ENCODE results near the gene SSRP1. TPM values are rescaled to one million over a fixed set of nuclear protein-coding genes. Genes with fewer than 3 reads are reported as not detected.

The SSRP1 gene
- total and polyA plus RNA-seq, 2 donors (not counting 1 experiment from before 2014, with no cell fraction given) = 52.7 to 94.1 TPM

- peak overlapping the region; percentile 65 to 91 (median 70) for H3K4me3 ChIP-seq (replicated peaks in 1 of 4; ENCODE audit: control extremely low read depth in 1 of 4, insufficient read depth in 1 of 4, low read depth in 3 of 4, low read length in 4 of 4)
- peaks cover 27% of the 10 kb centered on the region for H3K4me1 ChIP-seq (ENCODE audit: control insufficient read depth, extremely low read depth, insufficient read depth, low read length)
- no peaks in the 10 kb centered on the region for H3K9me3 ChIP-seq (ENCODE audit: control insufficient read depth, insufficient read depth, low read depth, low read length)
- no peak for DNase-seq (ENCODE audit: low read depth in 2 of 2)
- H3K9ac ChIP-seq (ENCODE audit: insufficient read depth, low read length) = peak overlapping the region; percentile 86
- H3K27me3 ChIP-seq (ENCODE audit: control insufficient read depth, insufficient read depth, low read length) = no peaks in the 10 kb centered on the region
- H3K36me3 ChIP-seq (ENCODE audit: control insufficient read depth, insufficient read depth, low read length) = peaks cover 9% of the 10 kb centered on the region
- no peak for TF ChIP-seq EZH2 (IDR thresholded peaks at IDR 0.05; ENCODE audit: low read length, missing control alignments)
- TF ChIP-seq CTCF (conservative IDR thresholded peaks at IDR 0.05 in 1 of 2, IDR thresholded peaks at IDR 0.05 in 1 of 2; ENCODE audit: low read depth in 1 of 2, low read length in 2 of 2) = no peak
- H3K79me2 ChIP-seq (ENCODE audit: control insufficient read depth, insufficient read depth, low read length) = peaks cover 38% of the 10 kb centered on the region
- H4K20me1 ChIP-seq (ENCODE audit: control insufficient read depth, extremely low read depth, insufficient read depth, low read length) = no peaks in the 10 kb centered on the region
- peak overlapping the region; percentile 93 for H3K4me2 ChIP-seq (ENCODE audit: extremely low read depth, insufficient read depth, low read length)
- H3K27ac ChIP-seq (ENCODE audit: insufficient read depth, low read length) = peak overlapping the region; percentile 90
- H2AFZ ChIP-seq (ENCODE audit: low read length) = no peak overlapping the region
Measured at GRCh38 chr11:57323855-57324153, 11.9 kb downstream of the SSRP1 start.

DNA sequence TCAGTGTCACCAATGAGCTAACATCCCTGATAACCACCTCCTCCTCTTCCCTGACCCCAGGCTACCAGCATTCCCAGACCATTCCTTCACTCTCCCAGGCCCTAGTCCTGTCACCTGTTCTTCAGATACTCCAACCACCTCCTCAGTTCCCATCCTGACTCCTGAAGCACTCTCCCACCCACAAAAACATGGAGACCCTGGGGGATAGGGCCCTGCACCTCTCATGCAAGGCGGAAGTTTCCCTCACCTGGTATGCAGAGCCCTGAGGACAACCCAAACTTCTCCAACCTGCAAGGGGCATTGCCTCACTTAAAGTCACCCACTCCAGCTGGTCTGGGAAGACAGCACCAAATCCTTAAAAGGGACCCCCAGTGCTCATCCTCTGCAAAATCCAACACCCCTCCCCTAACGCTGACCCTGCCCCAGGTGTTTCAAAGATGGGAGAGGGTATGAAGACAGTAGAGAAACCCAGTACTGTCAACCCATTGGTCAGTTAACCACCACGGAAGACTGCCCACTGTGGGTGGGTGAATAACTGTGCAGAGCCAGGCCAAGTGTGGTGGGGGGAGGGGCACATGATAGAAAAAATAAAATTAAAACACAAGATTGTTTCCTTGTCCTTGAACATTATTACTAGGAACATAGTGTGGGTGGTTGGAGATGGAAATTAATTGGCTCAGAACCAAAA is 12.4 kb downstream of the SSRP1 start:
- H3K27ac ChIP-seq (ENCODE audit: insufficient read depth, low read length) = peak overlapping the region; percentile 90
- no peaks in the 10 kb centered on the region for H4K20me1 ChIP-seq (ENCODE audit: control insufficient read depth, extremely low read depth, insufficient read depth, low read length)
- H3K27me3 ChIP-seq (ENCODE audit: control insufficient read depth, insufficient read depth, low read length) = no peaks in the 10 kb centered on the region
- H3K9me3 ChIP-seq (ENCODE audit: control insufficient read depth, insufficient read depth, low read depth, low read length) = no peaks in the 10 kb centered on the region
- TF ChIP-seq EZH2 (IDR thresholded peaks at IDR 0.05; ENCODE audit: low read length, missing control alignments) = no peak
- TF ChIP-seq CTCF (conservative IDR thresholded peaks at IDR 0.05 in 1 of 2, IDR thresholded peaks at IDR 0.05 in 1 of 2; ENCODE audit: low read depth in 1 of 2, low read length in 2 of 2) = peak in 1 of 2 donors; percentile 26
- DNase-seq (ENCODE audit: low read depth in 2 of 2) = peak; percentile 34 to 48
- peak overlapping the region; percentile 93 for H3K4me2 ChIP-seq (ENCODE audit: extremely low read depth, insufficient read depth, low read length)
- peak overlapping the region; percentile 86 for H3K9ac ChIP-seq (ENCODE audit: insufficient read depth, low read length)
- H2AFZ ChIP-seq (ENCODE audit: low read length) = no peak overlapping the region
- H3K4me1 ChIP-seq (ENCODE audit: control insufficient read depth, extremely low read depth, insufficient read depth, low read length) = peaks cover 31% of the 10 kb centered on the region
- peak overlapping the region; percentile 65 to 91 (median 70) for H3K4me3 ChIP-seq (replicated peaks in 1 of 4; ENCODE audit: control extremely low read depth in 1 of 4, insufficient read depth in 1 of 4, low read depth in 3 of 4, low read length in 4 of 4)
- peaks cover 8% of the 10 kb centered on the region for H3K36me3 ChIP-seq (ENCODE audit: control insufficient read depth, insufficient read depth, low read length)
- peaks cover 41% of the 10 kb centered on the region for H3K79me2 ChIP-seq (ENCODE audit: control insufficient read depth, insufficient read depth, low read length)

GRCh38 chr11:57322256-57323166 is 13.2 kb downstream of the SSRP1 start:
- H3K36me3 ChIP-seq (ENCODE audit: control insufficient read depth, insufficient read depth, low read length) = peaks cover 11% of the 10 kb centered on the region
- TF ChIP-seq CTCF (conservative IDR thresholded peaks at IDR 0.05 in 1 of 2, IDR thresholded peaks at IDR 0.05 in 1 of 2; ENCODE audit: low read depth in 1 of 2, low read length in 2 of 2) (no peak), EZH2 (IDR thresholded peaks at IDR 0.05; ENCODE audit: low read length, missing control alignments) (no peak)

More at GRCh38 chr11:57322256-57323166, 13.2 kb downstream of the SSRP1 start:
- Histone ChIP-seq H3K9me3 (ENCODE audit: control insufficient read depth, insufficient read depth, low read depth, low read length) (no peaks in the 10 kb centered on the region), H2AFZ (ENCODE audit: low read length) (no peak overlapping the region), H3K4me2 (ENCODE audit: extremely low read depth, insufficient read depth, low read length) (peak overlapping the region; percentile 93), H3K4me1 (ENCODE audit: control insufficient read depth, extremely low read depth, insufficient read depth, low read length) (peaks cover 39% of the 10 kb centered on the region), H4K20me1 (ENCODE audit: control insufficient read depth, extremely low read depth, insufficient read depth, low read length) (no peaks in the 10 kb centered on the region), H3K27ac (ENCODE audit: insufficient read depth, low read length) (peak overlapping the region; percentile 90), H3K9ac (ENCODE audit: insufficient read depth, low read length) (peak overlapping the region; percentile 56), H3K4me3 (replicated peaks in 1 of 4; ENCODE audit: control extremely low read depth in 1 of 4, insufficient read depth in 1 of 4, low read depth in 3 of 4, low read length in 4 of 4) (peak overlapping the region; percentile 67 to 91 (median 74)), H3K79me2 (ENCODE audit: control insufficient read depth, insufficient read depth, low read length) (peaks cover 45% of the 10 kb centered on the region), H3K27me3 (ENCODE audit: control insufficient read depth, insufficient read depth, low read length) (no peaks in the 10 kb centered on the region)
- DNase-seq (ENCODE audit: low read depth in 2 of 2) = peak; percentile 98 to 99
